Medulla oblongata (tissue), 1 donor: ENCODE measurements around the gene UBE2I.
"Not testable (repeated sequence)": the region's sequence is repeated elsewhere in the genome, so short reads cannot be mapped to it uniquely, and the experiment has no call there.

Experiments used
- DNase-seq: peaks from one replicate; pipeline ENCODE4 v3.0.0-alpha.2; 2015; ENCODE audit errors: extremely low spot score

Gene UBE2I

GRCh38 chr16:1313721-1314369 is 4.4 kb downstream of the UBE2I start:
- DNase-seq = no peak

GRCh38 chr16:1314399-1315068 is 5.1 kb downstream of the UBE2I start:
- no peak for DNase-seq

GRCh38 chr16:1315081-1316032 is 5.9 kb downstream of the UBE2I start:
- no peak for DNase-seq

- no peak for DNase-seq
Measured at GRCh38 chr16:1316033-1316405, 6.6 kb downstream of the UBE2I start.

GRCh38 chr16:1317479-1318267 is 8.2 kb downstream of the UBE2I start:
- DNase-seq = no peak

GRCh38 chr16:1318268-1318545 is 8.8 kb downstream of the UBE2I start:
- DNase-seq = no peak

- DNase-seq = no peak
Measured at GRCh38 chr16:1319041-1319440, 9.6 kb downstream of the UBE2I start.

GRCh38 chr16:1320097-1320496 is 10.7 kb downstream of the UBE2I start:
- no peak for DNase-seq

- no peak for DNase-seq
Measured at GRCh38 chr16:1320658-1321240, 11.3 kb downstream of the UBE2I start.

GRCh38 chr16:1322407-1322806 is 13.0 kb downstream of the UBE2I start:
- DNase-seq = no peak

GRCh38 chr16:1323296-1324239 is 14.1 kb downstream of the UBE2I start:
- DNase-seq = peak; percentile 54

- no peak for DNase-seq
Measured at GRCh38 chr16:1324286-1324826, 14.9 kb downstream of the UBE2I start.

GRCh38 chr16:1325261-1325660 is 15.8 kb downstream of the UBE2I start:
- DNase-seq = no peak

GRCh38 chr16:1325673-1326371 is 16.4 kb downstream of the UBE2I start:
- no peak for DNase-seq

GRCh38 chr16:1326391-1326790 is 17.0 kb downstream of the UBE2I start:
- DNase-seq = no peak

GRCh38 chr16:1326946-1327618 is 17.6 kb downstream of the UBE2I start:
- no peak for DNase-seq

- no peak for DNase-seq
Measured at GRCh38 chr16:1327619-1327947, 18.1 kb downstream of the UBE2I start.

- DNase-seq = not testable (repeated sequence)
Measured at GRCh38 chr16:1328136-1328535, 18.7 kb downstream of the UBE2I start.

- not testable (repeated sequence) for DNase-seq
Measured at GRCh38 chr16:1328961-1329360, 19.5 kb downstream of the UBE2I start.
